Loucy (cell line): ENCODE results near the gene SUSD5.

ENCODE experiments used
- EZH2phosphoT487 ChIP-seq: fragments of 200-600 bp; IDR thresholded peaks from 2 replicates; pipeline ENCODE4 v1.6.1; 2018; ENCODE audit warnings: antibody characterized with exemption, mild to moderate bottlenecking, moderate library complexity, borderline replicate concordance
- TF ChIP-seq, protein P1 (sequence below): fragments of 200-600 bp; sonication (generic); conservative IDR thresholded peaks from 2 replicates; pipeline ENCODE4 v1.5.1; 2014; ENCODE audit warnings: mild to moderate bottlenecking, antibody characterized with exemption, low read length

DNA sequence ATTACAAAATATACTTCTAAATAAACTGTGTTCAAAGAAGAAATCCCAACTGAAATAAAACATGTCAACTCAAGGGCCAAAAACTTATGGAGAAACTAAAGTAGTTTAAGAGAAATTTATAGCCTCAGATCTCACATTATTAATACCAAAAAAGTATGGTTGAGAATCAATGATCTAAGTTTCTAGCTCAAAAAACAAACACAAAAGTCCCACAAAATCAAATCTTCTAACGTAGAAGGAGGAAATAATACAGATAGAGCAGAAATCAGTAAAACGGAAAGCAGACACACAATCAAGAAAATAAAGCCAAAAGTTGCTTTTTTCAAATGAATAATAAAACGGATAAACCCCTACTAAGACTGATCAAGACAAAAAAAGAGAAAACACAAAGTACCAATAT lies 2.9 kb downstream of the SUSD5 start:
- TF ChIP-seq, protein P1, sequence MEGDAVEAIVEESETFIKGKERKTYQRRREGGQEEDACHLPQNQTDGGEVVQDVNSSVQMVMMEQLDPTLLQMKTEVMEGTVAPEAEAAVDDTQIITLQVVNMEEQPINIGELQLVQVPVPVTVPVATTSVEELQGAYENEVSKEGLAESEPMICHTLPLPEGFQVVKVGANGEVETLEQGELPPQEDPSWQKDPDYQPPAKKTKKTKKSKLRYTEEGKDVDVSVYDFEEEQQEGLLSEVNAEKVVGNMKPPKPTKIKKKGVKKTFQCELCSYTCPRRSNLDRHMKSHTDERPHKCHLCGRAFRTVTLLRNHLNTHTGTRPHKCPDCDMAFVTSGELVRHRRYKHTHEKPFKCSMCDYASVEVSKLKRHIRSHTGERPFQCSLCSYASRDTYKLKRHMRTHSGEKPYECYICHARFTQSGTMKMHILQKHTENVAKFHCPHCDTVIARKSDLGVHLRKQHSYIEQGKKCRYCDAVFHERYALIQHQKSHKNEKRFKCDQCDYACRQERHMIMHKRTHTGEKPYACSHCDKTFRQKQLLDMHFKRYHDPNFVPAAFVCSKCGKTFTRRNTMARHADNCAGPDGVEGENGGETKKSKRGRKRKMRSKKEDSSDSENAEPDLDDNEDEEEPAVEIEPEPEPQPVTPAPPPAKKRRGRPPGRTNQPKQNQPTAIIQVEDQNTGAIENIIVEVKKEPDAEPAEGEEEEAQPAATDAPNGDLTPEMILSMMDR, result no peak
- TF ChIP-seq EZH2phosphoT487, result no peak
